Smooth muscle cell of the coronary artery (primary cell): Measurements from ENCODE around the gene BMS1. TPM values are rescaled to one million over a fixed set of nuclear protein-coding genes. Genes with fewer than 3 reads are reported as not detected.

Source experiments
- total RNA-seq: library from RNA; depleted of rRNA; stranded (reverse); fragments of >200 nt; gene quantifications from 2 replicates; pipeline ENCODE4 v1.2.3, GENCODE V29; 2014; ENCODE audit warnings: low replicate concordance

Gene BMS1
- 15.3 and 19.0 TPM in 2 replicates for total RNA-seq

GRCh38 chr10:42782446-42783180 lies at the start of gene BMS1:
Gene BMS1, plus strand, starts transcription at chr10:42782795. Its CDS starts 1,600 bp downstream, at chr10:42784395.

Other genes with a start within 250 kb of the BMS1 start
- gene ZNF33B, start 144.2 kb upstream of the BMS1 start, total RNA-seq = 3.5 and 4.5 TPM in 2 replicates